CD4-positive, alpha-beta T cell treated with Interleukin-10 for 1 hour (primary cell): ENCODE results near the gene PACSIN1.

ENCODE experiments used
- DNase-seq: peaks from one replicate; pipeline ENCODE4 v3.0.0-alpha.2; 2020

The PACSIN1 gene

GRCh38 chr6:34547701-34548644 lies 82.1 kb downstream of the PACSIN1 start:
- DNase-seq, result no peak

- no peak for DNase-seq
Measured at GRCh38 chr6:34549026-34549803, 83.3 kb downstream of the PACSIN1 start.

GRCh38 chr6:34549804-34550202 lies 83.9 kb downstream of the PACSIN1 start:
- no peak for DNase-seq

- DNase-seq, result no peak
Measured at GRCh38 chr6:34551720-34552119, 85.8 kb downstream of the PACSIN1 start.

GRCh38 chr6:34552620-34553019 lies 86.7 kb downstream of the PACSIN1 start:
- no peak for DNase-seq

- no peak for DNase-seq
Measured at GRCh38 chr6:34553146-34553545, 87.3 kb downstream of the PACSIN1 start.

- DNase-seq, result no peak
Measured at GRCh38 chr6:34553750-34554149, 87.9 kb downstream of the PACSIN1 start.

- DNase-seq, result no peak
Measured at GRCh38 chr6:34554291-34555006, 88.6 kb downstream of the PACSIN1 start.

GRCh38 chr6:34555007-34555322 lies 89.1 kb downstream of the PACSIN1 start:
- DNase-seq, result no peak

GRCh38 chr6:34555328-34555727 lies 89.5 kb downstream of the PACSIN1 start:
- DNase-seq, result no peak

- DNase-seq, result no peak
Measured at GRCh38 chr6:34556031-34556471, 90.2 kb downstream of the PACSIN1 start, which contains the start of gene SPDEF. SPDEF (minus strand) TSS chr6:34556329; CDS start chr6:34544455, 11,874 bp downstream.

- no peak for DNase-seq
Measured at GRCh38 chr6:34556493-34556892, 90.6 kb downstream of the PACSIN1 start.

- no peak for DNase-seq
Measured at GRCh38 chr6:34557228-34557627, 91.4 kb downstream of the PACSIN1 start.

GRCh38 chr6:34558172-34558714 lies 92.4 kb downstream of the PACSIN1 start:
- DNase-seq, result no peak

GRCh38 chr6:34559651-34560365 lies 93.9 kb downstream of the PACSIN1 start:
- DNase-seq, result no peak

- DNase-seq, result no peak
Measured at GRCh38 chr6:34560366-34561226, 94.7 kb downstream of the PACSIN1 start.

GRCh38 chr6:34561227-34561530 lies 95.3 kb downstream of the PACSIN1 start:
- DNase-seq, result no peak

GRCh38 chr6:34562350-34562749 lies 96.5 kb downstream of the PACSIN1 start:
- DNase-seq, result no peak

- no peak for DNase-seq
Measured at GRCh38 chr6:34562861-34563512, 97.1 kb downstream of the PACSIN1 start.

GRCh38 chr6:34563513-34563870 lies 97.6 kb downstream of the PACSIN1 start:
- DNase-seq, result no peak

GRCh38 chr6:34564181-34564580 lies 98.3 kb downstream of the PACSIN1 start:
- DNase-seq, result no peak
